H4 (cell line): Measurements from ENCODE around the gene KRT36. TPM values are rescaled to one million over a fixed set of nuclear protein-coding genes. Genes with fewer than 3 reads are reported as not detected.
A peak's percentile ranks its signal among the peaks of the same experiment; 100 is the strongest.

Experiments
- DNase-seq: peaks from one replicate; pipeline ENCODE4 v3.0.0-alpha.2; 2015; ENCODE audit warnings: low spot score
- total RNA-seq: library from RNA; depleted of rRNA; stranded (reverse); fragments of >200 nt; shearing (Covaris generic); gene quantifications from 2 replicates; pipeline ENCODE4 v1.2.3, GENCODE V29; 2014

The KRT36 gene
- total RNA-seq, 1 experiment from 2014 or later: not detected

- no peak for DNase-seq
These were observed 14.7 kb upstream of the KRT36 start for GRCh38 chr17:41504246-41504977.

- no peak for DNase-seq
These were observed 13.5 kb upstream of the KRT36 start for GRCh38 chr17:41503202-41503601.

GRCh38 chr17:41500131-41500911 lies 10.6 kb upstream of the KRT36 start:
- DNase-seq: no peak

- DNase-seq: no peak
These were observed 10.0 kb upstream of the KRT36 start for GRCh38 chr17:41499714-41500113.

- no peak for DNase-seq
These were observed 8.6 kb upstream of the KRT36 start for GRCh38 chr17:41498276-41498675.

- peak; percentile 95 for DNase-seq
These were observed 7.2 kb upstream of the KRT36 start for GRCh38 chr17:41496803-41497484.

GRCh38 chr17:41494524-41494923 lies 4.8 kb upstream of the KRT36 start:
- DNase-seq: no peak

- DNase-seq: peak; percentile 27
These were observed 3.1 kb upstream of the KRT36 start for GRCh38 chr17:41492771-41493170.

- no peak for DNase-seq
These were observed 2.6 kb upstream of the KRT36 start for GRCh38 chr17:41492351-41492750.

- no peak for DNase-seq
These were observed 1.8 kb upstream of the KRT36 start for GRCh38 chr17:41491476-41491875.

GRCh38 chr17:41490000-41490990 lies 585 bp upstream of the KRT36 start:
- DNase-seq: no peak

- DNase-seq: no peak
These were observed 2.7 kb downstream of the KRT36 start for GRCh38 chr17:41486809-41487530.

GRCh38 chr17:41486316-41486715 lies 3.4 kb downstream of the KRT36 start:
- DNase-seq: no peak

- no peak for DNase-seq
These were observed 4.5 kb downstream of the KRT36 start for GRCh38 chr17:41484920-41485904.

- DNase-seq: no peak
These were observed 5.5 kb downstream of the KRT36 start for GRCh38 chr17:41483991-41484826.

GRCh38 chr17:41483531-41483930 lies 6.2 kb downstream of the KRT36 start:
- no peak for DNase-seq

GRCh38 chr17:41481036-41481435 lies 8.7 kb downstream of the KRT36 start, which contains the start of gene KRT35:
Gene KRT35, minus strand, starts transcription at chr17:41481151. Its CDS starts 54 bp downstream, at chr17:41481097.
- DNase-seq: no peak

- no peak for DNase-seq
These were observed 9.1 kb downstream of the KRT36 start for GRCh38 chr17:41480581-41480980.
